ENCODE measurements around the gene NUDT19. TPM values are rescaled to one million over a fixed set of nuclear protein-coding genes. Genes with fewer than 3 reads are reported as not detected.
A peak's percentile ranks its signal among the peaks of the same experiment; 100 is the strongest.

Gene NUDT19
- total and polyA plus RNA-seq, 10 of the 15 experiments (the other 5 are each of a cell fraction or from before 2014, with no cell fraction given): 8.5 to 31.0 (median 17.0) TPM

DNA sequence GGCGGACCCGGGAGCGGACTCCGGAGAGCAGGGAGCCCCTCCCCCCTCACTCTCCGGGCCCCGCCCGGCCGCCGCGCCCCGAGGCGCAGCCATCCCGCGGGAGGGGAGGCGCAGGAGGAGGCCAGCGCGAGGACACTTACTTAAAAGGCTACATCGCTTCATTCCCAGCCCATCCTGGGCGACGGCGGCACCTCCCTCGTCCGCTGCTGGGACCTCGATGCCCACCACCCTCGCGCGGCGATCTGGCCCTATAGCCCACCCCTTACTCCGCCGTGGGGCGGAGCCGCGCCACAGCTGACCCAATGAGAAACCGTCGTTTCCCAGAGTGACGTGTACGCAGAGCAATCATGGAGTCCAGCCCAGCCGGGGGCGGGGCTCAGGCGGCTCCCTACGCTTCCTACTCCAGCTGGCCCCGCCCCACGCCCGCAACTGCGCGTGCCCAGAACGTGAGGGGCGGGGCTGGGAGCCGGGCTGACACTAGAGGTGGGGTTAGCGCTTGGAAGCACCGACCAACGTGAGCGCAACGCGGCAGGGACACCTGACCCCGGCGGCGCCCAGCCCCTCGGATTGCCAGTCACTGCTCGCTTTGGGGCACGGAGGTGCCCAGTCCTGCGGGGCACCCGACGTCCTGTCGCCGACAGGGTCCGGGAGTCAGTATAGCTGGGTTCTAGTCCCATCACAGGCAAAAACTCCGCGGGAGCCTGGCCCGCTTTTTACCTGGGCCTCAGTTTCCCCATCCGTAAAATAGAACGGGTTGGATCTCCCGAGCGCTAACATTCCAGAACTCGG is 16.5 kb upstream of the NUDT19 start, which contains the start of gene ANKRD27 (continued):
- TF ChIP-seq, protein P1, sequence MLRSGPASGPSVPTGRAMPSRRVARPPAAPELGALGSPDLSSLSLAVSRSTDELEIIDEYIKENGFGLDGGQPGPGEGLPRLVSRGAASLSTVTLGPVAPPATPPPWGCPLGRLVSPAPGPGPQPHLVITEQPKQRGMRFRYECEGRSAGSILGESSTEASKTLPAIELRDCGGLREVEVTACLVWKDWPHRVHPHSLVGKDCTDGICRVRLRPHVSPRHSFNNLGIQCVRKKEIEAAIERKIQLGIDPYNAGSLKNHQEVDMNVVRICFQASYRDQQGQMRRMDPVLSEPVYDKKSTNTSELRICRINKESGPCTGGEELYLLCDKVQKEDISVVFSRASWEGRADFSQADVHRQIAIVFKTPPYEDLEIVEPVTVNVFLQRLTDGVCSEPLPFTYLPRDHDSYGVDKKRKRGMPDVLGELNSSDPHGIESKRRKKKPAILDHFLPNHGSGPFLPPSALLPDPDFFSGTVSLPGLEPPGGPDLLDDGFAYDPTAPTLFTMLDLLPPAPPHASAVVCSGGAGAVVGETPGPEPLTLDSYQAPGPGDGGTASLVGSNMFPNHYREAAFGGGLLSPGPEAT (IDR thresholded peaks at IDR 0.05; ENCODE audit: low read depth): 0 out of 2 replicates have a peak, but pooled peaks have one; percentile 23
- TF ChIP-seq POLR2A (IDR thresholded peaks at IDR 0.05; ENCODE audit: low read depth, low read length) (peak; percentile 84), TBL1XR1 (IDR thresholded peaks at IDR 0.05; ENCODE audit: low read depth, low read length) (0 out of 2 replicates have a peak, but pooled peaks have one; percentile 8), DPF2 (IDR thresholded peaks at IDR 0.05) (peak; percentile 98), ZNF274 (IDR thresholded peaks at IDR 0.05; ENCODE audit: insufficient read depth, insufficient read length) (no peak), ETV6 (conservative IDR thresholded peaks at IDR 0.05 in 1 of 2, IDR thresholded peaks at IDR 0.05 in 1 of 2; ENCODE audit: borderline replicate concordance in 1 of 2, low read depth in 1 of 2) (no peak)
- TF ChIP-seq, protein P2, sequence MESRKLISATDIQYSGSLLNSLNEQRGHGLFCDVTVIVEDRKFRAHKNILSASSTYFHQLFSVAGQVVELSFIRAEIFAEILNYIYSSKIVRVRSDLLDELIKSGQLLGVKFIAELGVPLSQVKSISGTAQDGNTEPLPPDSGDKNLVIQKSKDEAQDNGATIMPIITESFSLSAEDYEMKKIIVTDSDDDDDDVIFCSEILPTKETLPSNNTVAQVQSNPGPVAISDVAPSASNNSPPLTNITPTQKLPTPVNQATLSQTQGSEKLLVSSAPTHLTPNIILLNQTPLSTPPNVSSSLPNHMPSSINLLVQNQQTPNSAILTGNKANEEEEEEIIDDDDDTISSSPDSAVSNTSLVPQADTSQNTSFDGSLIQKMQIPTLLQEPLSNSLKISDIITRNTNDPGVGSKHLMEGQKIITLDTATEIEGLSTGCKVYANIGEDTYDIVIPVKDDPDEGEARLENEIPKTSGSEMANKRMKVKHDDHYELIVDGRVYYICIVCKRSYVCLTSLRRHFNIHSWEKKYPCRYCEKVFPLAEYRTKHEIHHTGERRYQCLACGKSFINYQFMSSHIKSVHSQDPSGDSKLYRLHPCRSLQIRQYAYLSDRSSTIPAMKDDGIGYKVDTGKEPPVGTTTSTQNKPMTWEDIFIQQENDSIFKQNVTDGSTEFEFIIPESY (IDR thresholded peaks at IDR 0.05): no peak
- TF ChIP-seq, protein P3, sequence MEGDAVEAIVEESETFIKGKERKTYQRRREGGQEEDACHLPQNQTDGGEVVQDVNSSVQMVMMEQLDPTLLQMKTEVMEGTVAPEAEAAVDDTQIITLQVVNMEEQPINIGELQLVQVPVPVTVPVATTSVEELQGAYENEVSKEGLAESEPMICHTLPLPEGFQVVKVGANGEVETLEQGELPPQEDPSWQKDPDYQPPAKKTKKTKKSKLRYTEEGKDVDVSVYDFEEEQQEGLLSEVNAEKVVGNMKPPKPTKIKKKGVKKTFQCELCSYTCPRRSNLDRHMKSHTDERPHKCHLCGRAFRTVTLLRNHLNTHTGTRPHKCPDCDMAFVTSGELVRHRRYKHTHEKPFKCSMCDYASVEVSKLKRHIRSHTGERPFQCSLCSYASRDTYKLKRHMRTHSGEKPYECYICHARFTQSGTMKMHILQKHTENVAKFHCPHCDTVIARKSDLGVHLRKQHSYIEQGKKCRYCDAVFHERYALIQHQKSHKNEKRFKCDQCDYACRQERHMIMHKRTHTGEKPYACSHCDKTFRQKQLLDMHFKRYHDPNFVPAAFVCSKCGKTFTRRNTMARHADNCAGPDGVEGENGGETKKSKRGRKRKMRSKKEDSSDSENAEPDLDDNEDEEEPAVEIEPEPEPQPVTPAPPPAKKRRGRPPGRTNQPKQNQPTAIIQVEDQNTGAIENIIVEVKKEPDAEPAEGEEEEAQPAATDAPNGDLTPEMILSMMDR (IDR thresholded peaks at IDR 0.05 in 2 of 3, conservative IDR thresholded peaks at IDR 0.05 in 1 of 3; ENCODE audit: control insufficient read depth in 2 of 3, extremely low read depth in 1 of 3, insufficient read depth in 1 of 3, low read depth in 3 of 3, low read length in 3 of 3): no peak
